Epithelial cell of esophagus (primary cell): ENCODE measurements around the gene TENM4.
"Not testable (repeated sequence)": the region's sequence is repeated elsewhere in the genome, so short reads cannot be mapped to it uniquely, and the experiment has no call there.

Experiments used
- DNase-seq: peaks from one replicate; pipeline ENCODE4 v3.0.0; 2010; ENCODE audit warnings: low read depth
- H3K4me3 ChIP-seq: 2 replicates; pipeline ENCODE4 v1.5.1; 2011; ENCODE audit warnings: mild to moderate bottlenecking, low read length, control low read depth
- TF ChIP-seq, protein P1 (sequence below): IDR thresholded peaks from 2 replicates; pipeline ENCODE4 v1.5.1; 2011; ENCODE audit warnings: low read depth, mild to moderate bottlenecking, low read length, control low read depth, inconsistent platforms; ENCODE audit not compliant: insufficient read depth; ENCODE audit errors: missing control alignments

TENM4 gene

DNA sequence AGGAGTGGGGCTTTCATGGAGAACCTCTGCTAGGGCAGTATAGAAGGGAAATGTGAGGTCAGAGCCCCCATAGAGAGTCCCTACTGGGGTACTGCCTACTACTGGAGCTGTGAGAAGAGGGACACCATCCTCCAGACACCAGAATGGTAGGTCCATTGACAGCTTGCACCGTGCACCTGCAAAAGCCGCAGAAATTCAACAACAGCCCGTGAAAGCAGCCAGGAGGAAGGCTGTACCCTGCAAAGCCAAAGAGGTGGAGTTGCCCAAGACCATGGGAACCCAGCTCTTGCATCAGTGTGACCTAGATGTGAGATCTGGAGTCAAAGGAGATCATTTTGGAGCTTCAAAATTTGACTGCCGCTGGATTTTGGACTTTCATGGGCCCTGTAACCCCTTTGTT is 245.6 kb downstream of the TENM4 start:
- DNase-seq = no peak
- no peak overlapping the region for H3K4me3 ChIP-seq
- TF ChIP-seq, protein P1, sequence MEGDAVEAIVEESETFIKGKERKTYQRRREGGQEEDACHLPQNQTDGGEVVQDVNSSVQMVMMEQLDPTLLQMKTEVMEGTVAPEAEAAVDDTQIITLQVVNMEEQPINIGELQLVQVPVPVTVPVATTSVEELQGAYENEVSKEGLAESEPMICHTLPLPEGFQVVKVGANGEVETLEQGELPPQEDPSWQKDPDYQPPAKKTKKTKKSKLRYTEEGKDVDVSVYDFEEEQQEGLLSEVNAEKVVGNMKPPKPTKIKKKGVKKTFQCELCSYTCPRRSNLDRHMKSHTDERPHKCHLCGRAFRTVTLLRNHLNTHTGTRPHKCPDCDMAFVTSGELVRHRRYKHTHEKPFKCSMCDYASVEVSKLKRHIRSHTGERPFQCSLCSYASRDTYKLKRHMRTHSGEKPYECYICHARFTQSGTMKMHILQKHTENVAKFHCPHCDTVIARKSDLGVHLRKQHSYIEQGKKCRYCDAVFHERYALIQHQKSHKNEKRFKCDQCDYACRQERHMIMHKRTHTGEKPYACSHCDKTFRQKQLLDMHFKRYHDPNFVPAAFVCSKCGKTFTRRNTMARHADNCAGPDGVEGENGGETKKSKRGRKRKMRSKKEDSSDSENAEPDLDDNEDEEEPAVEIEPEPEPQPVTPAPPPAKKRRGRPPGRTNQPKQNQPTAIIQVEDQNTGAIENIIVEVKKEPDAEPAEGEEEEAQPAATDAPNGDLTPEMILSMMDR = no peak

- H3K4me3 ChIP-seq = no peak overlapping the region
- DNase-seq = no peak
- TF ChIP-seq, protein P1 = no peak
Measured at GRCh38 chr11:79193663-79194310, 247.0 kb downstream of the TENM4 start.

- no peak for DNase-seq
- no peak overlapping the region for H3K4me3 ChIP-seq
- TF ChIP-seq, protein P1 = no peak
Measured at GRCh38 chr11:79192836-79193235, 248.0 kb downstream of the TENM4 start.

GRCh38 chr11:79191716-79192115 is 249.1 kb downstream of the TENM4 start:
- DNase-seq, H3K4me3 ChIP-seq: not testable (repeated sequence)

DNA sequence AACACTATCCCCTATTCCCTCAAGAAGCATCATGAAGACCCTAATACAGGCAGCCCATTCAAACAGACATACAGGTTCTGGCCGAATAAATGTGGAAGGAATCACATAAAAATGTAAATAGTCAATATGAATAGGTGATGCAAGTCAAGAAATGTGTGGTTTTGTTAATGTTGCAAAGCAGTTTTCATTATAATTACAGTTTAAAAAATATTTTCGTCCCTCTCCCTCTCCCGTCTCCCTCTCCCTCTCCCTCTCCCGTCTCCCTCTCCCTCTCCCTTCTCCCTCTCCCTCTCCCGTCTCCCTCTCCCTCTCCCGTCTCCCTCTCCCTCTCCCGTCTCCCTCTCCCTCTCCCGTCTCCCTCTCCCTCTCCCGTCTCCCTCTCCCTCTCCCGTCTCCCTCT is 250.3 kb downstream of the TENM4 start:
- not testable (repeated sequence) for DNase-seq, H3K4me3 ChIP-seq

GRCh38 chr11:79189601-79190000 is 251.2 kb downstream of the TENM4 start:
- TF ChIP-seq, protein P1 = no peak

GRCh38 chr11:79189055-79189454 is 251.8 kb downstream of the TENM4 start:
- DNase-seq = no peak
- TF ChIP-seq, protein P1 = no peak
- no peak overlapping the region for H3K4me3 ChIP-seq

More at GRCh38 chr11:79189601-79190000, 251.2 kb downstream of the TENM4 start:
- DNase-seq = no peak
- H3K4me3 ChIP-seq = no peak overlapping the region

GRCh38 chr11:79186669-79187068 is 254.2 kb downstream of the TENM4 start:
- TF ChIP-seq, protein P1 = no peak
- H3K4me3 ChIP-seq = no peak overlapping the region

More at GRCh38 chr11:79186669-79187068, 254.2 kb downstream of the TENM4 start:
- no peak for DNase-seq
